Measurements from ENCODE around the gene CGA. TPM values are rescaled to one million over a fixed set of nuclear protein-coding genes. Genes with fewer than 3 reads are reported as not detected.

The CGA gene
- total RNA-seq, 1 experiment from 2014 or later, result not detected

DNA sequence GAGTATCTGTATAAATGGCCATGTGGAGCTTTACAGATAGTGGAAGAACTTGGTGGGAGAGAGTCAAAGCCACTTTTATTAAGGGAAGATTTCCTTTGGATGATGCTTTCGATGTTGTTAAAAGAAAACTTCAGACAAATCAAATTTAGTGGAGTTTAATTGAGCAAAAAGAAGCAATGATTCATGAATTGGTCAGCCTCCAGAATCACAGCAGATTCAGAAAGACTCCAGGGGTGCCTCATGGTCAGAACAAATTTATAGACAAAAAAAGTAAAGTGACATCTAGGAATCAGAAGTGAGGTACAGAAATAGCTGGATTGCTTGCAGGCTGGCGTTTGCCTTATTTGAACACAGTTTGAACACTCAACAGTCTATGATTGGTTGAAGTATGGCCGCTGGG, 5.3 kb upstream of the CGA start:
- H2AFZ ChIP-seq (ENCODE audit: low read length), result no peak overlapping the region
- no peak overlapping the region for H3K4me2 ChIP-seq (ENCODE audit: low read depth, low read length, poor library complexity, severe bottlenecking)
- no peaks in the 10 kb centered on the region for H3K9me3 ChIP-seq (ENCODE audit: low read length)
- H3K9me2 ChIP-seq (replicated peaks; ENCODE audit: insufficient read depth, low read length), result no peaks in the 10 kb centered on the region
- H3K4me1 ChIP-seq (ENCODE audit: low read length), result peaks cover 14% of the 10 kb centered on the region
- H3K27ac ChIP-seq (ENCODE audit: low read length), result no peak overlapping the region
- no peaks in the 10 kb centered on the region for H3K36me3 ChIP-seq (ENCODE audit: insufficient read depth, low read length)
- no peak for DNase-seq
- H3K79me2 ChIP-seq (ENCODE audit: low read length), result no peaks in the 10 kb centered on the region
- no peak overlapping the region for H3K9ac ChIP-seq (ENCODE audit: low read length)
- no peaks in the 10 kb centered on the region for H4K20me1 ChIP-seq (ENCODE audit: insufficient read depth, low read depth, low read length)
- H3K4me3 ChIP-seq (ENCODE audit: low read length), result no peak overlapping the region
- H3K27me3 ChIP-seq (ENCODE audit: low read length), result no peaks in the 10 kb centered on the region

DNA sequence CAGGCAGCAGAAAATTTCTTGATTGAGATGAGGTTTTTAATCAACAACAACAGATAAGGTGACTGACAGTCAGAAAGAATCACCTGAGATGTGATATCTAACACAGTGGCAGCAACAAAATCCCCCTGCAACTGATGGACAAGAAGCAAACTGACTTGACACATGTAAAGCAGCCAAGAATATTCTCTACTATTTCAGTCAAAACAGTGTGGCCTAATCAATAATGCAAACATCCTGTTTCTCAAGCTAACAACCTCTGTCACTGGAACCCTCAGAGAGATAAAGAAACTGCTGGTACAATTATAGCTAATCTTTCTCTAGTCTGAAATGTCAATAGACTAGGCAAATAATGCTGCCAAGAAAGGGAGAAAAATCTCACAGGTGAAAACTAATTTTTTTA, 4.6 kb upstream of the CGA start:
- H4K20me1 ChIP-seq (ENCODE audit: insufficient read depth, low read depth, low read length), result no peaks in the 10 kb centered on the region
- peak overlapping the region; percentile 29 for H3K4me2 ChIP-seq (ENCODE audit: low read depth, low read length, poor library complexity, severe bottlenecking)

DNA sequence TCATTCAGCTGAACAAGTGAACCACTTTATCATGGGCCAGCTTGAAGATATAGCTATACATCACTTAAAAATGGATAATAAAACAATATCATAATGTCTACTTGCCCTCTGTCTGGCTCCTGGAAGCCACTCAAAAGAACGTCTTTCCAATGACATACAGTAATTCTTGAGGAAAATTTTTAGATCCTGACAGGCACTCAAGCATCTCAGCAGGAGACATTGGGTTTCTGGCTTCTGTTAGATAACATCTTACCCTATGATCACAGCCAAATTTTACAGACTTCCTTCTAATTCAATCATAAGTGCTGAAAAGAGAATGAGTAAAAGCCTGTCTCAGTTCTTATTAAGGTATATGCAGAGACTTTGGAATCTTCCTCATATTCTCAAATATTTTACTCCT, 330 bp downstream of the CGA start:
- Histone ChIP-seq H3K27me3 (ENCODE audit: low read length) (no peaks in the 10 kb centered on the region), H3K9me2 (replicated peaks; ENCODE audit: insufficient read depth, low read length) (no peaks in the 10 kb centered on the region), H3K4me2 (ENCODE audit: low read depth, low read length, poor library complexity, severe bottlenecking) (no peak overlapping the region), H3K36me3 (ENCODE audit: insufficient read depth, low read length) (no peaks in the 10 kb centered on the region), H3K27ac (ENCODE audit: low read length) (no peak overlapping the region), H3K9me3 (ENCODE audit: low read length) (no peaks in the 10 kb centered on the region), H3K4me3 (ENCODE audit: low read length) (no peak overlapping the region), H3K4me1 (ENCODE audit: low read length) (peaks cover 9% of the 10 kb centered on the region), H3K9ac (ENCODE audit: low read length) (no peak overlapping the region), H3K79me2 (ENCODE audit: low read length) (no peaks in the 10 kb centered on the region), H2AFZ (ENCODE audit: low read length) (no peak overlapping the region), H4K20me1 (ENCODE audit: insufficient read depth, low read depth, low read length) (no peaks in the 10 kb centered on the region)
- no peak for DNase-seq

More for the DNA sequence above, 4.6 kb upstream of the CGA start:
- no peaks in the 10 kb centered on the region for H3K79me2 ChIP-seq (ENCODE audit: low read length)
- H3K36me3 ChIP-seq (ENCODE audit: insufficient read depth, low read length), result no peaks in the 10 kb centered on the region
- H3K27ac ChIP-seq (ENCODE audit: low read length), result no peak overlapping the region
- no peak for DNase-seq
- H2AFZ ChIP-seq (ENCODE audit: low read length), result no peak overlapping the region
- H3K27me3 ChIP-seq (ENCODE audit: low read length), result no peaks in the 10 kb centered on the region
- no peak overlapping the region for H3K4me3 ChIP-seq (ENCODE audit: low read length)
- H3K4me1 ChIP-seq (ENCODE audit: low read length), result peaks cover 14% of the 10 kb centered on the region
- H3K9ac ChIP-seq (ENCODE audit: low read length), result no peak overlapping the region
- H3K9me2 ChIP-seq (replicated peaks; ENCODE audit: insufficient read depth, low read length), result no peaks in the 10 kb centered on the region
- H3K9me3 ChIP-seq (ENCODE audit: low read length), result no peaks in the 10 kb centered on the region

DNA sequence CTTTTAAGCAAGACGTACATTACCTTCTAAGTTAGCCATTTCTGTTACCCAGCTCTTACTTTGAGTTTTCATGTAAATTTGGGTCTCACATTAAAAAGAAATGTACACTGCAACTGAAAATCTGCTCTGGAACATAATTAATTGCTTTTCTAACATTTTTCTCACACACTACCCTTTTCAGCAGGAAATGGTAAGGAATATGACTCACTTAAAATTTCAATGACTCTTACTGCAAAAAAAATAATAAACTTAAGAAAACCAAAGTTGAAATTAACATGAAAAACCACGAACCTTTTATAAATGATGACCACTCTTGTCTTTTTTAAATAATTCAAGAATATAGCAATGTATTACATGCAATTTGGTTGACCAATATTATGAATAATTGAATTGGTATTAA, 1.3 kb downstream of the CGA start:
- no peak for DNase-seq
- no peak overlapping the region for H2AFZ ChIP-seq (ENCODE audit: low read length)
- H3K9ac ChIP-seq (ENCODE audit: low read length), result no peak overlapping the region
- no peak overlapping the region for H3K4me2 ChIP-seq (ENCODE audit: low read depth, low read length, poor library complexity, severe bottlenecking)
- H3K4me1 ChIP-seq (ENCODE audit: low read length), result no peaks in the 10 kb centered on the region
- no peaks in the 10 kb centered on the region for H4K20me1 ChIP-seq (ENCODE audit: insufficient read depth, low read depth, low read length)
- H3K4me3 ChIP-seq (ENCODE audit: low read length), result no peak overlapping the region
- no peaks in the 10 kb centered on the region for H3K9me2 ChIP-seq (replicated peaks; ENCODE audit: insufficient read depth, low read length)
- H3K9me3 ChIP-seq (ENCODE audit: low read length), result no peaks in the 10 kb centered on the region
- H3K36me3 ChIP-seq (ENCODE audit: insufficient read depth, low read length), result no peaks in the 10 kb centered on the region
- H3K27ac ChIP-seq (ENCODE audit: low read length), result no peak overlapping the region
- H3K79me2 ChIP-seq (ENCODE audit: low read length), result no peaks in the 10 kb centered on the region
- no peaks in the 10 kb centered on the region for H3K27me3 ChIP-seq (ENCODE audit: low read length)

DNA sequence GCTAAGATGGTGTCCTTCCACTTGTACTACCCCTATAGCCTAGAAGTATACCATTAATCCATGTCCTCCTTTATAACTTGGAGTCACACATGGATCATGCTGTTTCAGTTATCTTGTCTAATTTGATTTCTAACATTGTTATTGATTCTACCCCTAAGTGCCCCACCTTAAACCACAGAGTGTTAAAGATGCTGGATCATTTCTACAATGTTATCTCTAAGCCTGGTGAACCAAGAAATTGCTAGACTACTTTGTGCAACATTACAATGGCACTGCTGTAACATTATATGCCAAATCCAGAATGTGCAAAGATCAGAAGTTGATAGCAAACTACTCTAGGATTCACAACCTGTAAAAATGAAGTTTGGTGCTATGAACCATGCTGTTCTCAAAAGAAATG, 1.7 kb downstream of the CGA start:
- DNase-seq, result no peak
- Histone ChIP-seq H3K4me2 (ENCODE audit: low read depth, low read length, poor library complexity, severe bottlenecking) (no peak overlapping the region), H4K20me1 (ENCODE audit: insufficient read depth, low read depth, low read length) (no peaks in the 10 kb centered on the region), H3K9me3 (ENCODE audit: low read length) (no peaks in the 10 kb centered on the region), H3K36me3 (ENCODE audit: insufficient read depth, low read length) (no peaks in the 10 kb centered on the region), H3K9me2 (replicated peaks; ENCODE audit: insufficient read depth, low read length) (no peaks in the 10 kb centered on the region), H3K27me3 (ENCODE audit: low read length) (no peaks in the 10 kb centered on the region), H3K4me3 (ENCODE audit: low read length) (no peak overlapping the region), H2AFZ (ENCODE audit: low read length) (no peak overlapping the region), H3K27ac (ENCODE audit: low read length) (no peak overlapping the region), H3K9ac (ENCODE audit: low read length) (no peak overlapping the region), H3K79me2 (ENCODE audit: low read length) (no peaks in the 10 kb centered on the region), H3K4me1 (ENCODE audit: low read length) (no peaks in the 10 kb centered on the region)

DNA sequence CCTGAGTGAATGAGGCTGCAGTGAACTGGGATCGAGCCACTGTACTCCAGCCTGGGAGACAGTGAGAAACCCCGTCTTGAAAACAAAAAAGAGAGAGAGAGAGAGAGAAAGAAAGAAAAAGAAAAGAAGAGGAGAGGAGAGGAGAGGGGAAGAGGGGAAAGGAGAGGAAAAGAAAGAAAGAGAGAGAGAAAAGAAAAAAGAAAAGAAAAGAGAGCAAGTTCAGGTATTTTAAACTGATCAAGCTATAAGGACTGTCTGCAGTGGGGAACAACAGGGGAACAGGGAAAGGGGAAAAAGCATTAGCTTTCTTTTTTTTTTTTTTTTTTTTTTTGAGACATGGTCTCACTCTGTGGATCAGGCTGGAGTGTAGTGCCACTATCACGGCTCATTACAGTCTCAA, 2.5 kb downstream of the CGA start:
- Histone ChIP-seq H3K79me2 (ENCODE audit: low read length) (no peaks in the 10 kb centered on the region), H2AFZ (ENCODE audit: low read length) (no peak overlapping the region), H3K4me2 (ENCODE audit: low read depth, low read length, poor library complexity, severe bottlenecking) (no peak overlapping the region), H3K36me3 (ENCODE audit: insufficient read depth, low read length) (no peaks in the 10 kb centered on the region), H3K9me2 (replicated peaks; ENCODE audit: insufficient read depth, low read length) (no peaks in the 10 kb centered on the region), H3K27ac (ENCODE audit: low read length) (no peak overlapping the region), H3K9ac (ENCODE audit: low read length) (no peak overlapping the region), H3K4me3 (ENCODE audit: low read length) (no peak overlapping the region), H3K4me1 (ENCODE audit: low read length) (no peaks in the 10 kb centered on the region), H4K20me1 (ENCODE audit: insufficient read depth, low read depth, low read length) (no peaks in the 10 kb centered on the region), H3K9me3 (ENCODE audit: low read length) (no peaks in the 10 kb centered on the region), H3K27me3 (ENCODE audit: low read length) (no peaks in the 10 kb centered on the region)
- no peak for DNase-seq

DNA sequence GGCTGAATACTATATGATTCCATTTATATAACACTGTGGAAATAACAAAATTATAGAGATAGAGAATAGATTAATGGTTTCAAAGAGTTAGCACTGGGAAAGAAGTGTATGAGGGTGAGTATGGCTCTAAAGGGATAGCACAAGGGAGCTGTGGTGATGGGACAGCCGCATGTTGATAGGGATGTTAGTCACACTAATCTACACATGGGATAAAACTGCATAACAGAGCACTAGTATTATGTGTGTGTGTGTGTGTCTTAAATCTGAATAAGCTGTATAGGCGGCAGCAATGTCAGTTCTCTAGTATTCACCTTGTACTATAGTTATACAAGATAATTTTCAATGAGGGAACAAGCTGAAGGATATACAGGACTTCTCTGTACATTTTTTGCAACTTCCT, 5.8 kb downstream of the CGA start:
- no peaks in the 10 kb centered on the region for H3K27me3 ChIP-seq (ENCODE audit: low read length)
- H3K4me3 ChIP-seq (ENCODE audit: low read length), result no peak overlapping the region
- no peak overlapping the region for H3K4me2 ChIP-seq (ENCODE audit: low read depth, low read length, poor library complexity, severe bottlenecking)
- no peak for DNase-seq
- no peaks in the 10 kb centered on the region for H3K9me2 ChIP-seq (replicated peaks; ENCODE audit: insufficient read depth, low read length)
- H2AFZ ChIP-seq (ENCODE audit: low read length), result no peak overlapping the region
- no peaks in the 10 kb centered on the region for H3K36me3 ChIP-seq (ENCODE audit: insufficient read depth, low read length)
- no peaks in the 10 kb centered on the region for H4K20me1 ChIP-seq (ENCODE audit: insufficient read depth, low read depth, low read length)
- H3K79me2 ChIP-seq (ENCODE audit: low read length), result no peaks in the 10 kb centered on the region
- H3K9me3 ChIP-seq (ENCODE audit: low read length), result no peaks in the 10 kb centered on the region
- no peaks in the 10 kb centered on the region for H3K4me1 ChIP-seq (ENCODE audit: low read length)
- H3K9ac ChIP-seq (ENCODE audit: low read length), result no peak overlapping the region
- H3K27ac ChIP-seq (ENCODE audit: low read length), result no peak overlapping the region

DNA sequence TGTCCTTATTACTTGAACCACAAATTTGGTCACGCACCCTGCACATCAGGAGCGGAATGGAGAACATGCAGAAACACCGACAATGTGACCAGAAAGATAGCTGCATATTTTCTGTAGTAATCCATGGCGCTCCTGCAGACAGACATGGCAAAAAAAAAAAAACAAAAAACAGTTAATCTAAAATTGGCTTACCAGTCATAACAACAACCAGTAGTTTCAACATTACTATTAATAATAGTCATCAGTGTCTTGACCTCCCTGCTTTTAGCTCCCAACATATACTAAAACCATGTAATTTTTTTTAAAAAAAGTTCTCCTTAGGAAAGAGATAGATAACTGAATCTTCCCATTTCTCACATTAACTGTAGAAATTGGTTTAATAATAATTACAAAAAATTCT, 6.8 kb downstream of the CGA start:
- Histone ChIP-seq H3K9ac (ENCODE audit: low read length) (no peak overlapping the region), H4K20me1 (ENCODE audit: insufficient read depth, low read depth, low read length) (no peaks in the 10 kb centered on the region), H3K79me2 (ENCODE audit: low read length) (no peaks in the 10 kb centered on the region), H2AFZ (ENCODE audit: low read length) (no peak overlapping the region), H3K27me3 (ENCODE audit: low read length) (no peaks in the 10 kb centered on the region), H3K36me3 (ENCODE audit: insufficient read depth, low read length) (no peaks in the 10 kb centered on the region), H3K9me3 (ENCODE audit: low read length) (no peaks in the 10 kb centered on the region), H3K27ac (ENCODE audit: low read length) (no peak overlapping the region), H3K4me1 (ENCODE audit: low read length) (no peaks in the 10 kb centered on the region), H3K4me3 (ENCODE audit: low read length) (no peak overlapping the region), H3K4me2 (ENCODE audit: low read depth, low read length, poor library complexity, severe bottlenecking) (no peak overlapping the region), H3K9me2 (replicated peaks; ENCODE audit: insufficient read depth, low read length) (no peaks in the 10 kb centered on the region)
- no peak for DNase-seq

DNA sequence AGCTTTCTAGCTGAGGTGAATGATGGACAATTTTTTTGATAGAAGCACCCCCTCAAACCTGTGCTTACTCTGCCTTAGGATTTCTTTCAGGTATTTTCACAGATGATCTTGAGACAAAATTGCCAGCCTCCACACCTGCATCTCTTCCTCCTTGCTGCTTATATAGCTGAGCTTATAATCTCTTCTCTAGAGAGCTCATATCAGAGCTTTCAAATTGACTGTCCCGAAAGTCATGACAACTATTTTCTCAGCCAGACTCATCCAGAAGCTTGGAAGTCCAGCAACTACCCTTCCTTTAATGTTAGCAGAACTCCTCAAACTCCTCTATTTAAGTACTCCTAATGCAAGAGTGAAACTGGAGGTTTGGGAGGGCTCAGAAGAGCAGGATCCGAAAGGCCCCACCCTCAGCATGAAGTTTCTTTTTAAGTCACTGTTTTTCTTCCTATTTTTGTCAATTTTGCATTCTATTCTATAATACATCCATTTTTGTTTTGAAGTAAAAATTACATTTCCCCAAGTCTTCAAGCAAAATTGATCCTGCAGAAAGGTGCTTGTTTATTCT, 12.7 kb downstream of the CGA start:
- Histone ChIP-seq H3K79me2 (ENCODE audit: low read length) (no peaks in the 10 kb centered on the region), H3K4me2 (ENCODE audit: low read depth, low read length, poor library complexity, severe bottlenecking) (no peak overlapping the region)

More for the DNA sequence above, 12.7 kb downstream of the CGA start:
- H3K9me2 ChIP-seq (replicated peaks; ENCODE audit: insufficient read depth, low read length), result no peaks in the 10 kb centered on the region
- H3K27me3 ChIP-seq (ENCODE audit: low read length), result no peaks in the 10 kb centered on the region
- DNase-seq, result no peak
- H3K27ac ChIP-seq (ENCODE audit: low read length), result no peak overlapping the region
- H3K4me1 ChIP-seq (ENCODE audit: low read length), result no peaks in the 10 kb centered on the region
- H4K20me1 ChIP-seq (ENCODE audit: insufficient read depth, low read depth, low read length), result no peaks in the 10 kb centered on the region
- no peaks in the 10 kb centered on the region for H3K36me3 ChIP-seq (ENCODE audit: insufficient read depth, low read length)
- H3K9me3 ChIP-seq (ENCODE audit: low read length), result no peaks in the 10 kb centered on the region
- H3K4me3 ChIP-seq (ENCODE audit: low read length), result no peak overlapping the region
- no peak overlapping the region for H2AFZ ChIP-seq (ENCODE audit: low read length)
- no peak overlapping the region for H3K9ac ChIP-seq (ENCODE audit: low read length)
